Measurements from ENCODE around the gene NPIPB8.
"Not testable (repeated sequence)": the region's sequence is repeated elsewhere in the genome, so short reads cannot be mapped to it uniquely, and the experiment has no call there.

The NPIPB8 gene

GRCh38 chr16:28606291-28607115, 31.4 kb upstream of the NPIPB8 start:
- no peak for DNase-seq (ENCODE audit: low read depth in 2 of 2)

- DNase-seq (ENCODE audit: low read depth in 2 of 2) = no peak
Observed at GRCh38 chr16:28607116-28607623, 30.7 kb upstream of the NPIPB8 start.

GRCh38 chr16:28607681-28608495, 30.0 kb upstream of the NPIPB8 start:
- DNase-seq (ENCODE audit: low read depth in 2 of 2) = not testable (repeated sequence)

GRCh38 chr16:28608496-28608808, 29.4 kb upstream of the NPIPB8 start:
- not testable (repeated sequence) for DNase-seq (ENCODE audit: low read depth in 2 of 2)

GRCh38 chr16:28608867-28609596, 28.8 kb upstream of the NPIPB8 start:
- not testable (repeated sequence) for DNase-seq (ENCODE audit: low read depth in 2 of 2)

GRCh38 chr16:28609631-28610594, 28.0 kb upstream of the NPIPB8 start, which contains the start of gene SULT1A1:
TSS of gene SULT1A1 (minus strand) at chr16:28610044. CDS start at chr16:28608855, 1,189 bp downstream.
- DNase-seq (ENCODE audit: low read depth in 2 of 2) = no peak

- no peak for DNase-seq (ENCODE audit: low read depth in 2 of 2)
Observed at GRCh38 chr16:28610595-28611191, 27.2 kb upstream of the NPIPB8 start.

GRCh38 chr16:28612359-28613280, 25.2 kb upstream of the NPIPB8 start:
- not testable (repeated sequence) for DNase-seq (ENCODE audit: low read depth in 2 of 2)

- not testable (repeated sequence) for DNase-seq (ENCODE audit: low read depth in 2 of 2)
Observed at GRCh38 chr16:28613912-28614311, 24.0 kb upstream of the NPIPB8 start.

- DNase-seq (ENCODE audit: low read depth in 2 of 2) = not testable (repeated sequence)
Observed at GRCh38 chr16:28614561-28614960, 23.3 kb upstream of the NPIPB8 start.

- not testable (repeated sequence) for DNase-seq (ENCODE audit: low read depth in 2 of 2)
Observed at GRCh38 chr16:28615486-28616223, 22.2 kb upstream of the NPIPB8 start.

- DNase-seq (ENCODE audit: low read depth in 2 of 2) = not testable (repeated sequence)
Observed at GRCh38 chr16:28616224-28616577, 21.7 kb upstream of the NPIPB8 start.

GRCh38 chr16:28616636-28617035, 21.2 kb upstream of the NPIPB8 start:
- no peak for DNase-seq (ENCODE audit: low read depth in 2 of 2)

- no peak for DNase-seq (ENCODE audit: low read depth in 2 of 2)
Observed at GRCh38 chr16:28617874-28618273, 20.0 kb upstream of the NPIPB8 start.

GRCh38 chr16:28620316-28620715, 17.5 kb upstream of the NPIPB8 start:
- DNase-seq (ENCODE audit: low read depth in 2 of 2) = not testable (repeated sequence)

- no peak for DNase-seq (ENCODE audit: low read depth in 2 of 2)
Observed at GRCh38 chr16:28621481-28622155, 16.2 kb upstream of the NPIPB8 start.

- not testable (repeated sequence) for DNase-seq (ENCODE audit: low read depth in 2 of 2)
Observed at GRCh38 chr16:28622532-28623171, 15.2 kb upstream of the NPIPB8 start.
